Vagina (tissue), 2 donors: Measurements from ENCODE around the gene RUFY2.

Source experiments
- POLR2A ChIP-seq, 2 donors: fragments of 450-650 bp; IDR thresholded peaks; one replicate each; pipeline ENCODE4 v1.6.1; 2017; ENCODE audit warnings: antibody characterized with exemption in 2 of 2, mild to moderate bottlenecking in 2 of 2, moderate library complexity in 2 of 2
- TF ChIP-seq, protein P1 (sequence below), 3 experiments: fragments of 450-650 bp in 2 of 3; fragments of 200-600 bp in 1 of 3; sonication (generic) in 1 of 3; IDR thresholded peaks; one replicate each; pipeline ENCODE4 v1.5.1; 2017 to 2019; ENCODE audit warnings: antibody characterized with exemption in 3 of 3, mild to moderate bottlenecking in 2 of 3, moderate library complexity in 2 of 3

DNA sequence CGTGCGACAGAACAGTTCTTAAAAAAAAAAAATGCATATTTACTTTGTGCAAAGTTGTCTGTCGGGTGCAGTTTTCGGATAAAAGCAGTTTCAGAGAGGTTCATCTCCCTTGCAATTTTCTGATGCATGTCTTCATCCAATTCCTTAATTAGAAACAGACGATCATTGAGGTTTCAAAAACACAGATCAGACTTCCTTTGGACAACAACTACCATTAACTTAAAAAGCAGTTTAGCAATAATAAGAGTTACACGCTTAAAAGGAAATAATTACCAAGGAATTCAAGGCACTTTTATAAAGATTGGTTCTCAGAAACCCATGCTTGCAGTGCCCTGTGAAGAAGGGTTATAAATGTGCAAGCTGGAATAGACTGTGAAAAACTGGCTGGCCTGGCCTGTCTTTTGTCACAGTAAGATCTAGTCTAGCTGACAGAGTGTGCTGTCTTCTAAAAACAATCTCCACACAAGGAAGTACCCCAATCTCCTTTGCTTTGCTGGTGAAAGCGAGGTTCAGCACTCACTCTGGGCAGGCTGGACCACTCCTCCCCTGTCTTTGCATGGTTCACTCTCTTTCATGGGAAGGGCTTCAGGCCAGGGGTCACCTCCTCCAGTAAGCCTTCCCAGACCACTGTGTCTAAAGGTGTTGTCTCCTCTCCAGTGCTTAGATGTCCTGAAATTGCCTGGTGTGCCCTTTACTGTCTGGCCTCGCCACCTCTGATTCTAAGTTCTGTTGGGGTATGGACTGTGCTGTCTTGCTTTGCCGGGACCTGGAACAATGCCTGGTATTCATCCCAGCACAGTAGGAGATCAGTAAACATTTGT, 110.0 kb downstream of the RUFY2 start:
- TF ChIP-seq POLR2A (IDR thresholded peaks at IDR 0.05) = no peak
- TF ChIP-seq, protein P1, sequence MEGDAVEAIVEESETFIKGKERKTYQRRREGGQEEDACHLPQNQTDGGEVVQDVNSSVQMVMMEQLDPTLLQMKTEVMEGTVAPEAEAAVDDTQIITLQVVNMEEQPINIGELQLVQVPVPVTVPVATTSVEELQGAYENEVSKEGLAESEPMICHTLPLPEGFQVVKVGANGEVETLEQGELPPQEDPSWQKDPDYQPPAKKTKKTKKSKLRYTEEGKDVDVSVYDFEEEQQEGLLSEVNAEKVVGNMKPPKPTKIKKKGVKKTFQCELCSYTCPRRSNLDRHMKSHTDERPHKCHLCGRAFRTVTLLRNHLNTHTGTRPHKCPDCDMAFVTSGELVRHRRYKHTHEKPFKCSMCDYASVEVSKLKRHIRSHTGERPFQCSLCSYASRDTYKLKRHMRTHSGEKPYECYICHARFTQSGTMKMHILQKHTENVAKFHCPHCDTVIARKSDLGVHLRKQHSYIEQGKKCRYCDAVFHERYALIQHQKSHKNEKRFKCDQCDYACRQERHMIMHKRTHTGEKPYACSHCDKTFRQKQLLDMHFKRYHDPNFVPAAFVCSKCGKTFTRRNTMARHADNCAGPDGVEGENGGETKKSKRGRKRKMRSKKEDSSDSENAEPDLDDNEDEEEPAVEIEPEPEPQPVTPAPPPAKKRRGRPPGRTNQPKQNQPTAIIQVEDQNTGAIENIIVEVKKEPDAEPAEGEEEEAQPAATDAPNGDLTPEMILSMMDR (IDR thresholded peaks at IDR 0.05) = no peak
